MCF 10A (cell line): ENCODE data around the gene EIF3A. TPM values are rescaled to one million over a fixed set of nuclear protein-coding genes. Genes with fewer than 3 reads are reported as not detected.

Source experiments
- total RNA-seq: library from RNA; stranded (reverse); gene quantifications from 2 replicates; pipeline ENCODE4 v1.2.3, GENCODE V29; 2022

The EIF3A gene
- total RNA-seq, 1 experiment from 2014 or later, result 226 TPM

Other genes with a start within 250 kb of the EIF3A start
- gene NANOS1, start 51.1 kb downstream of the EIF3A start, total RNA-seq, result 2.2 and 3.8 TPM in 2 replicates
- gene DENND10, start 23.3 kb upstream of the EIF3A start, total RNA-seq, result 27.2 and 35.3 TPM in 2 replicates
- 33.2 and 44.7 TPM in 2 replicates for gene SFXN4, start 84.9 kb upstream of the EIF3A start, total RNA-seq
- 85.6 and 94.4 TPM in 2 replicates for gene PRDX3, start 98.0 kb upstream of the EIF3A start, total RNA-seq
- gene GRK5, start 126.8 kb upstream of the EIF3A start, total RNA-seq, result 0.82 and 1.2 TPM in 2 replicates